IPS-NIHi7 (cell line): ENCODE measurements around the gene TMEM150A.
"Not testable (repeated sequence)": the region's sequence is repeated elsewhere in the genome, so short reads cannot be mapped to it uniquely, and the experiment has no call there.

Experiments
- DNase-seq: peaks from one replicate; pipeline ENCODE4 v3.0.0; 2012; ENCODE audit warnings: mixed read lengths; ENCODE audit errors: extremely low spot score

Gene TMEM150A, protein sequence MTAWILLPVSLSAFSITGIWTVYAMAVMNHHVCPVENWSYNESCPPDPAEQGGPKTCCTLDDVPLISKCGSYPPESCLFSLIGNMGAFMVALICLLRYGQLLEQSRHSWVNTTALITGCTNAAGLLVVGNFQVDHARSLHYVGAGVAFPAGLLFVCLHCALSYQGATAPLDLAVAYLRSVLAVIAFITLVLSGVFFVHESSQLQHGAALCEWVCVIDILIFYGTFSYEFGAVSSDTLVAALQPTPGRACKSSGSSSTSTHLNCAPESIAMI

GRCh38 chr2:85602476-85603234 is at the start of gene TMEM150A:
TMEM150A (minus strand) TSS chr2:85602698; CDS start chr2:85601948, 750 bp downstream.
- DNase-seq, result peak; percentile 88

- DNase-seq, result no peak
Measured at GRCh38 chr2:85652056-85652455, 49.6 kb upstream of the TMEM150A start.

DNA sequence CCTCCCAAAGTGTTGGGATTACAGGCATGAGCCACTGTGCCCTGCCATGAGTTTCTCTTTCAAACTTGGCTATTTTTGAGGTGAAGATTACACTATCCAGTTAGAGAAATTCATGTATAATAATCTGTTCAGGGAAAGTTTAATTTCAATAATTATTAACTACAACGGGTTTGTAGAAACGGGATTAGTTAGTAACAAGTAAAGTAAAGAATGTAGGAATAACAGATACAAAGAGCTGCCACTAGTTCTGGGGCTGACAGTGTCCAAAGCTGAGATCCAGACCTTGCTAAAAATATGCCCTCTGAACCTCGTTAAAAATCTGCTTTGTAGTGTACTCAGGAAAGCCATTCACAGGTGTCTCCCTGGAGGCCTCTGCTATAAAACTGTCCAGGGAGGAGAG is 48.6 kb upstream of the TMEM150A start:
- DNase-seq, result no peak

GRCh38 chr2:85650456-85650855 is 48.0 kb upstream of the TMEM150A start:
- no peak for DNase-seq

GRCh38 chr2:85649201-85650190 is 47.0 kb upstream of the TMEM150A start:
- DNase-seq, result no peak

DNA sequence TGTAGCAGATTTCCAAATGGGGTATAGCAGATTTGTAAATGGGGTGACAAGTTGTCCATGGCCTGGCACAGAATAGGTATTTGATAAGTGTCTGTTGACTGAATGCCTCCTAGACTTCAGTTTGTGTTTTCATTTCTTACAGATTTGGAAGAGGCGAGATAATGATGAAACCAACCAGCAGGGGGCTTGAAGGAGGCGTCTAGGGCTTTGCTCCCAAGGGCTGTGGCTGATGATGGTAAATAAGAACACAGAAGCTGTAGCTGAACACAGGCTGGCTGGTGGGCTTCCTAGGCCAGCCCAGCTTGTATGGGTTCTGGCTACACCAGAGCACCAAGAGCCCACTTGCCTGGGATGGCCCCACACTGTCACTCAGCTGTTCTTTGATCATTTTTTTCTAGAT is 46.1 kb upstream of the TMEM150A start:
- DNase-seq, result no peak

GRCh38 chr2:85647823-85648526 is 45.5 kb upstream of the TMEM150A start:
- no peak for DNase-seq

- DNase-seq, result no peak
Measured at GRCh38 chr2:85646166-85646565, 43.7 kb upstream of the TMEM150A start.

DNA sequence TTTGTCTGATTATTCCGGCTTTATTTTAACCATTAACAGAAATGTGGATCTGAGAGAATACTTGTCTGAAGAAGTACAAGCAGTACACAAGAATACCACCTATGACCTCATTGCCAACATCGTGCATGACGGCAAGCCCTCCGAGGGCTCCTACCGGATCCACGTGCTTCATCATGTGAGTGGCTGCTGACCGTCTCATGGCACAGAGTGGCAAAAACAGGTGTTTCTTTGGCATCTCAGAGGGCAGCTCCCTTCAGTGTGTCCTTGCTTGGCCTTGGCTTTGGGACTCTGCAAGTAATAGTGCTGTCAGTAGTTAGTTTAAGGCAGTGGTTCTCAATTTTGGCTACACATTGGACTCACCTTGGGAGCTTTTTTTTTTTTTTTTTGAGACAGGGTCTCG is 42.4 kb upstream of the TMEM150A start:
- no peak for DNase-seq

DNA sequence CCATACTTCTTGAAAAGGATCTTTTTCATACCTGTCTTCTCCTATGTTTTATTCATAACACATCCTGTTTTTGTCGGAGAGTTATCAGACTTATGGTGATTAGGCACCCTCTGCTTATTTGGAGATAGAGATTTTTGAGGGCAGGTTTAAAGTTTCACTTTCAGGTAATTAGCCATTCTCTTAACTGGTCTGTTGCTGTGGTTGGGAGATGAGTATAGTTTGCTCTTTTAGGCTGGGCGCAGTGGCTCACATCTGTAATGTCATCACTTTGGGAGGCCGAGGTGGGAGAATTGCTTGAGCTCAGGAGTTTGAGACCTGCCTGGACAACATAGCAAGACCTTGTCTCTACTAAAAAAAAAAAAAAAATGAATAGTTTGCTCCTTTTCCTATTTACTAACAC is 40.2 kb upstream of the TMEM150A start:
- no peak for DNase-seq

DNA sequence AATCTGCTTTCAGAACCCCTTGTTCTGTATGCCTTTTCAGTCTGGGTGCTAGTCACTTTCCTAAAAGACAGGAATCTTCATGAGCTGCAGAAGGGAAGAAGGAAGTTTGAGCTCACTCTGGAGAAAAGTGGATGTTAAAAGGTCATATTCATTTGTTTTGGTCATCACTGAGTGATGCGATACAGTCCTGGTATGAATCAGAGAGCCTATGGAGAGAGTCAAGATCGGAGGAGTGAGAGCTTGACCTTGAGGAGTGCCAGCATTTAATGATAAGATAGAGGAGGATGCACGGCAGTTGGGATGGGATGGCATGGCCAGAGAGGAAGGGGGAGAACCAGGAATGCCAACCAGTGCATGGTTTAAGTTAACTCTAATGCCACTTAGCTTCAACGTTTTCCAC is 33.1 kb upstream of the TMEM150A start:
- no peak for DNase-seq

GRCh38 chr2:85635011-85635410 is 32.5 kb upstream of the TMEM150A start:
- DNase-seq, result no peak

DNA sequence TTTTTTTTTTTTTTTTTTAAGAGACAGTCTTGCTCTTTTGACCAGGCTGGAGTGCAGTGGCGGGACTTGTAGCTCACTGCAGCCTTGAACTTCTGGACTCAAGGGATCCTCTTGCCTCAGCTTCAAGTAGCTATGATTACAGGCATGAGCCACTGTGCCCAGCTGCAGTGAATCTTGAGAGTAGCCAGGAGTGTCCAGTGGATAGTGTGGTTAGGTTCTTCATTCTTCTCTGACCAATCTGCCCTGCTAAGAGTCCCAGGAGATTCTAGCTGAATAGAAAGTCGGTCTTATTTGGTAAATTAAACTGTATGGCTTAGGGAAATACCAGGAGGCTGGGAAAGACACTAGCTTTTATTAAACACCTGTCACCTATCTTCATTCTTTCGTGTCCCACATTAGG is 28.8 kb upstream of the TMEM150A start:
- no peak for DNase-seq

DNA sequence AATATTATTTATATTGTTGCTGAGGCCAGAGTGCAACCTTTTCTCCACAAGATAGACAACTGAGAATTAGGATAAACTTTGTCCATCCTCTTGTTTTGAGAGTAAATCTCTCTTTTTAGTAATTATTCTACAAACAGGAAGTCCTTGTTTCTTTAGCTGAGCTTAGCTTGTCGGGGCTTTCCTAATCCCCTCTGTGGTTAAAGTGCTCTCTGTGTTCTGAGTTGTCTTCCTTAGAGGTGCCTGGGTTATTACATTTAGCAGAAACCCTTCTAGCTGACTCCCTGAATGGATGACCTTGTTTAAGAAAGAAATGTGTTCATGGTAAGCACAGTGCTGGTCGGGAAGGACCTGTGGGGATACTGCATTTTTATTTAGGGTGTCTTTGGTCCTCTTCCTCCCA is 26.2 kb upstream of the TMEM150A start:
- no peak for DNase-seq

DNA sequence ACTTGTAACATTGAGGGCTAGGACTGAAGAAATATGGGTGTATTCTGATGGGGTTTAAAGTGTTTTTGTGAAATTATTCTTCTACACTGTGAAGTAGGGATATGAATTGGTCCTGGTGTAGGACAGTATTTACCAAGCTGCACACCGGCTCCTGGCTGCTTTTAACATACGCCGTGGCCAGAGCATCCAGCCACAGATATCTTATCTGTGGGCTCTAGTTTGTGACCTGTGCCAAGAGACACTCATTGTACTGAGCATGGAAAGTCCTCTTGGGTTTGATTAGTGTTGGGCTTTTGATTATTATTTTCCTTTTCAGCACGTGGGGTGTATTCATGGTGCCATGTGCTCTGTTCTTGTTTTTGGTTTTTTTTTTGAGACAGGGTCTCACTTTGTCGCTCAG is 21.5 kb upstream of the TMEM150A start:
- no peak for DNase-seq

GRCh38 chr2:85621338-85621737 is 18.8 kb upstream of the TMEM150A start:
- DNase-seq, result no peak

DNA sequence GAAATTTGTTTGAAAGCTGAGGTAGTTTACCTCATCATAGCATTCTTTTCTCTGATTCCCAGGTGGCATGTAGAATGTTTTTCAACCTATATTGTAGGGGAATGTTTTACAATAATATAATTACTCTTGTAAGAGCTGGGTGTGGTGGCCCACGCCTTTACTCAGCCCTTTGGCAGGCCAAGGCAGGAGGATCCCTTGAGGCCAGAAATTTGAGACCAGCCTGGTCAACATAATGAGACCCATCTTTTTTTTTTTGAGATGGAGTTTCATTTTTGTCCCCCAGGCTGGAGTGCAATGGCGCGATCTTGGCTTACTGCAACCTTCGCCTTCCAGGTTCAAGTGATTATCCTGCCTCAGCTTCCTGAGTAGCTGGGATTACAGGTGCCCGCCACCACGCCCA is 17.1 kb upstream of the TMEM150A start:
- no peak for DNase-seq

DNA sequence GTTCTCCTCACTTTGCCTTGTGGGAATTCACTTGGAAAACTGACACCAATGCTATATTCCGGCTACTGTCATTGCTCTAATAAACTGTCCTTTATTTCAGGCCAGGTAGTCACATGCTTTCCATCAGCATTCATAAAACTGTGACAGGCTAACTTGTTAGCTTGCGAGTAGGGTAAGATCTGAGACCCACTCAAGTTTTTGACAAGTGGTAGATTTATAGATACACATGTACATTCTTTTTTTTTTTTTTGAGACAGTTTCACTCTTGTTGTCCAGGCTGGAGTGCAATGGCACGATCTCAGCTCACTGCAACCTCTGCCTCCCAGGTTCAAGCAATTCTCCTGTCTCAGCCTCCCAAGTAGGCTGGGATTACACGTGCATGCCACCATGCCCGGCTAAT is 15.2 kb upstream of the TMEM150A start:
- DNase-seq, result not testable (repeated sequence)

- DNase-seq, result no peak
Measured at GRCh38 chr2:85615413-85615728, 12.9 kb upstream of the TMEM150A start.

DNA sequence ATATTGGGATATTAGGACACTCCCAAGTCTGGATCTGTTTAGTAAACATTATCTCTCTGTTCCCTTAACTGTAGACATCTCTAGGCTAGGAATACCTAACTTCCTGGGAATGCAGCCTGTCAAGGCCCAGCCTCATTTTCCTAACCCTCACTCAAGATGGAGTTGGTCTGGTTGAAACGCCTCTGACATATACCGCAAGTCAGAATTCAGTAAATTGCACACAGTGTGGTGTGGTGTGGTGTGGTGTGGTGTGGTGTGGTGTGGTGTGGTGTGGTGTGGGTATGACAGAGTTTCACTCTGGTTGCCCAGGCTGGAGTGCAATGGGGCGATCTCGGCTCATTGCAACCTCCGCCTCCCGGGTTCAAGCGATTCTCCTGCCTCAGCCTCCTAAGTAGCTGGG is 12.3 kb upstream of the TMEM150A start:
- not testable (repeated sequence) for DNase-seq

DNA sequence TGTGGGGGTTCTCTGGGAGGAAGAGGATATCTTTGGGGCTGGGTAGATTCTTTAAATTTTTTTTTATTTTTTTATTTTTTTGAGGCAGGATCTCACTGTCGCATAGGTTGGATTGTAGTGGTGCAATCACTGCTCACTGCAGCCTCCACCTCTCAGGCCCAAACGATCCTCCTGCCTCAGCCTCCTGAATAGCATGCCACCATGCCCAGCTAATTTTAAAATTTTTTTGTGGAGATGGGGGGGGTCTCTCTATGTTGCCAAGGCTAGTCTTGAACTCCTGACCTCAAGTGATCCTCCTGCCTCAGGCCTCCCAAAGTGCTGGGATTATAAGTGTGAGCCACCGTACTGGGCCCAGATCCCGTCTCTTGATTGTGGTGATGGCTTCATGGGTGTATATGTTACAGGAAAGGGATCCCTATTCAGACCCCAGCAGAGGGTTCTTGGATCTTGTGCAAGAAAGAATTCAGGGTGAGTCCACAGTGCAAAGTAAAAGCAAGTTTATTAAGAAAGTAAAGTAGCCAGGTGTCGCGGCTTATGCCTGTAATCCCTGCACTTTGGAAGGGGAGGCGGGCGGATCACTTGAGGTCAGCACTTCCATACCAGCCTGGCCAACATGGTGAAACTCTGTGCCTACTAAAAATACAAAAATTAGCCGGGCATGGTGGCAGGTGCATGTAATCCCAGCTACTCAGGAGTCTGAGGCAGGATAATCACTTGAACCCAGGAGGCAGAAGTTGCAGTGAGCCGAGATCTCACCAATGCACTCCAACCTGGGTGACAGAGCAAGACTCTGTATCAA is 11.4 kb upstream of the TMEM150A start:
- DNase-seq, result no peak
